Loucy (cell line): Measurements from ENCODE around the gene ROBO1.

ENCODE experiments used
- H2AFZ ChIP-seq: fragments of 200-600 bp; sonication (generic); 2 replicates; pipeline ENCODE4 v1.6.0; 2016; ENCODE audit warnings: antibody characterized with exemption, mild to moderate bottlenecking, low read length, moderate library complexity
- H3F3A ChIP-seq: fragments of 200-600 bp; 2 replicates; pipeline ENCODE4 v1.6.0; 2016; ENCODE audit warnings: antibody characterized with exemption, low read depth, mild to moderate bottlenecking
- H3K27me3 ChIP-seq: fragments of 200-600 bp; sonication (generic); 2 replicates; pipeline ENCODE4 v1.6.1; 2014; ENCODE audit warnings: low read length, mild to moderate bottlenecking; ENCODE audit not compliant: insufficient read depth, poor library complexity, severe bottlenecking
- H3K36me3 ChIP-seq: fragments of 200-600 bp; sonication (generic); 2 replicates; pipeline ENCODE4 v1.6.1; 2016; ENCODE audit warnings: low read length; ENCODE audit not compliant: insufficient read depth
- H3K4me1 ChIP-seq: fragments of 200-600 bp; sonication (generic); 2 replicates; pipeline ENCODE4 v1.5.1; 2014; ENCODE audit warnings: low read length, mild to moderate bottlenecking; ENCODE audit not compliant: insufficient read depth, poor library complexity, severe bottlenecking
- H3K4me2 ChIP-seq: fragments of 200-600 bp; sonication (generic); 2 replicates; pipeline ENCODE4 v1.6.0; 2014; ENCODE audit warnings: antibody characterized with exemption, low read length, low read depth, mild to moderate bottlenecking; ENCODE audit not compliant: poor library complexity, severe bottlenecking
- H3K4me3 ChIP-seq: fragments of 200-600 bp; sonication (generic); 2 replicates; pipeline ENCODE4 v1.5.1; 2014; ENCODE audit warnings: low read length, mild to moderate bottlenecking, mixed read lengths; ENCODE audit not compliant: poor library complexity, severe bottlenecking
- H3K79me2 ChIP-seq: fragments of 200-600 bp; sonication (generic); 2 replicates; pipeline ENCODE4 v1.6.1; 2014; ENCODE audit warnings: low read length; ENCODE audit not compliant: insufficient read depth
- H3K9ac ChIP-seq: fragments of 200-600 bp; sonication (generic); 2 replicates; pipeline ENCODE4 v1.6.0; 2014; ENCODE audit warnings: mild to moderate bottlenecking, low read depth, low read length, moderate library complexity; ENCODE audit not compliant: poor library complexity, severe bottlenecking
- H3K9me2 ChIP-seq: fragments of 200-600 bp; sonication (generic); replicated peaks from 2 replicates; pipeline ENCODE4 v1.6.1; 2016; ENCODE audit warnings: low read depth, low read length, mixed read lengths
- H3K9me3 ChIP-seq: fragments of 200-600 bp; sonication (generic); 2 replicates; pipeline ENCODE4 v1.6.1; 2014; ENCODE audit warnings: mild to moderate bottlenecking, antibody characterized with exemption, low read length, low read depth; ENCODE audit not compliant: insufficient read depth
- H4K20me1 ChIP-seq: fragments of 200-600 bp; sonication (generic); 2 replicates; pipeline ENCODE4 v1.6.0; 2014; ENCODE audit warnings: antibody characterized with exemption, low read length, mild to moderate bottlenecking; ENCODE audit not compliant: insufficient read depth, poor library complexity, severe bottlenecking
- CTCF ChIP-seq: fragments of 200-600 bp; sonication (generic); conservative IDR thresholded peaks from 2 replicates; pipeline ENCODE4 v1.5.1; 2014; ENCODE audit warnings: mild to moderate bottlenecking, antibody characterized with exemption, low read length
- EZH2phosphoT487 ChIP-seq: fragments of 200-600 bp; IDR thresholded peaks from 2 replicates; pipeline ENCODE4 v1.6.1; 2018; ENCODE audit warnings: antibody characterized with exemption, mild to moderate bottlenecking, moderate library complexity, borderline replicate concordance

ROBO1 gene

GRCh38 chr3:79317551-79318518 lies 450.0 kb downstream of the ROBO1 start:
- no peaks in the 10 kb centered on the region for H3K4me1 ChIP-seq
- H3K9me3 ChIP-seq, result no peaks in the 10 kb centered on the region
- TF ChIP-seq CTCF (no peak), EZH2phosphoT487 (no peak)
- no peak overlapping the region for H2AFZ ChIP-seq
- no peaks in the 10 kb centered on the region for H3K79me2 ChIP-seq
- H4K20me1 ChIP-seq, result no peaks in the 10 kb centered on the region
- no peak overlapping the region for H3K4me3 ChIP-seq
- no peak overlapping the region for H3K4me2 ChIP-seq
- no peaks in the 10 kb centered on the region for H3F3A ChIP-seq
- no peaks in the 10 kb centered on the region for H3K9me2 ChIP-seq
- no peaks in the 10 kb centered on the region for H3K36me3 ChIP-seq
- no peaks in the 10 kb centered on the region for H3K27me3 ChIP-seq
- H3K9ac ChIP-seq, result no peak overlapping the region

GRCh38 chr3:79314962-79315361 lies 452.8 kb downstream of the ROBO1 start:
- Histone ChIP-seq H4K20me1 (no peaks in the 10 kb centered on the region), H3K27me3 (no peaks in the 10 kb centered on the region), H3K4me1 (no peaks in the 10 kb centered on the region), H3K4me2 (no peak overlapping the region), H3K4me3 (no peak overlapping the region), H3K79me2 (no peaks in the 10 kb centered on the region), H3K36me3 (no peaks in the 10 kb centered on the region), H2AFZ (no peak overlapping the region), H3F3A (no peaks in the 10 kb centered on the region), H3K9me3 (no peaks in the 10 kb centered on the region), H3K9me2 (no peaks in the 10 kb centered on the region), H3K9ac (no peak overlapping the region)
- TF ChIP-seq CTCF, result no peak
- no peak for TF ChIP-seq EZH2phosphoT487

- no peaks in the 10 kb centered on the region for H3F3A ChIP-seq
- H3K36me3 ChIP-seq, result no peaks in the 10 kb centered on the region
- H3K27me3 ChIP-seq, result no peaks in the 10 kb centered on the region
- no peak overlapping the region for H3K4me3 ChIP-seq
- no peaks in the 10 kb centered on the region for H3K9me3 ChIP-seq
- no peaks in the 10 kb centered on the region for H3K79me2 ChIP-seq
- H3K4me2 ChIP-seq, result no peak overlapping the region
- TF ChIP-seq CTCF, result no peak
- TF ChIP-seq EZH2phosphoT487, result no peak
- no peaks in the 10 kb centered on the region for H3K4me1 ChIP-seq
- H3K9me2 ChIP-seq, result no peaks in the 10 kb centered on the region
- H2AFZ ChIP-seq, result no peak overlapping the region
- no peak overlapping the region for H3K9ac ChIP-seq
- H4K20me1 ChIP-seq, result no peaks in the 10 kb centered on the region
Observed at GRCh38 chr3:79314544-79314943, 453.3 kb downstream of the ROBO1 start.
